Dendritic cell treated with granulocyte-macrophage colony-stimulating factor and Interleukin-4, amounts not matched to agents 40 ng/mL and 50 ng/mL, for 4 days (primary cell): ENCODE results near the gene GCSAM.

Experiments used
- H3K27ac Mint-ChIP-seq: one replicate; pipeline ENCODE4 v1.8.0; 2022; ENCODE audit warnings: mild to moderate bottlenecking, mixed read lengths
- H3K27me3 Mint-ChIP-seq: one replicate; pipeline ENCODE4 v1.8.0; 2022; ENCODE audit warnings: mild to moderate bottlenecking, mixed read lengths
- H3K36me3 Mint-ChIP-seq: one replicate; pipeline ENCODE4 v1.8.0; 2022; ENCODE audit warnings: low read depth, mixed read lengths
- H3K4me1 Mint-ChIP-seq: one replicate; pipeline ENCODE4 v1.8.0; 2022; ENCODE audit warnings: low read depth, mixed read lengths
- H3K4me3 Mint-ChIP-seq: one replicate; pipeline ENCODE4 v1.8.0; 2022; ENCODE audit warnings: mild to moderate bottlenecking, moderate library complexity, mixed read lengths
- H3K9me3 Mint-ChIP-seq: one replicate; pipeline ENCODE4 v1.8.0; 2022; ENCODE audit warnings: mixed read lengths
- intact Hi-C: fragments of 100-400 bp; cut with micrococcal nuclease; formaldehyde crosslinking; loops from one replicate; pipeline ENCODE4 v1.15.0; 2022

Gene GCSAM

GRCh38 chr3:112123548-112123947 lies 9.5 kb downstream of the GCSAM start:
- intact Hi-C loops = no loop called here
- peaks cover 32% of the 10 kb centered on the region for H3K4me1 Mint-ChIP-seq
- no peaks in the 10 kb centered on the region for H3K27me3 Mint-ChIP-seq

GRCh38 chr3:112122870-112123269 lies 10.2 kb downstream of the GCSAM start:
- H3K4me1 Mint-ChIP-seq = peaks cover 37% of the 10 kb centered on the region
- no peaks in the 10 kb centered on the region for H3K9me3 Mint-ChIP-seq
- no peaks in the 10 kb centered on the region for H3K27me3 Mint-ChIP-seq
- intact Hi-C loops = no loop called here
- H3K4me3 Mint-ChIP-seq = no peak overlapping the region
- no peak overlapping the region for H3K27ac Mint-ChIP-seq
- no peaks in the 10 kb centered on the region for H3K36me3 Mint-ChIP-seq

More at GRCh38 chr3:112123548-112123947, 9.5 kb downstream of the GCSAM start:
- Mint-ChIP-seq H3K4me3 (no peak overlapping the region), H3K9me3 (no peaks in the 10 kb centered on the region), H3K36me3 (no peaks in the 10 kb centered on the region), H3K27ac (no peak overlapping the region)

- Mint-ChIP-seq H3K27ac (no peak overlapping the region), H3K36me3 (no peaks in the 10 kb centered on the region), H3K9me3 (no peaks in the 10 kb centered on the region), H3K4me3 (no peak overlapping the region), H3K4me1 (peaks cover 46% of the 10 kb centered on the region), H3K27me3 (no peaks in the 10 kb centered on the region)
- intact Hi-C loops = no loop called here
These were observed 11.2 kb downstream of the GCSAM start for GRCh38 chr3:112121577-112122547.

GRCh38 chr3:112119962-112120836 lies 12.8 kb downstream of the GCSAM start:
- Mint-ChIP-seq H3K36me3 (no peaks in the 10 kb centered on the region), H3K4me1 (peaks cover 41% of the 10 kb centered on the region), H3K27me3 (no peaks in the 10 kb centered on the region), H3K9me3 (no peaks in the 10 kb centered on the region), H3K4me3 (no peak overlapping the region), H3K27ac (no peak overlapping the region)
- intact Hi-C loops = no loop called here

DNA sequence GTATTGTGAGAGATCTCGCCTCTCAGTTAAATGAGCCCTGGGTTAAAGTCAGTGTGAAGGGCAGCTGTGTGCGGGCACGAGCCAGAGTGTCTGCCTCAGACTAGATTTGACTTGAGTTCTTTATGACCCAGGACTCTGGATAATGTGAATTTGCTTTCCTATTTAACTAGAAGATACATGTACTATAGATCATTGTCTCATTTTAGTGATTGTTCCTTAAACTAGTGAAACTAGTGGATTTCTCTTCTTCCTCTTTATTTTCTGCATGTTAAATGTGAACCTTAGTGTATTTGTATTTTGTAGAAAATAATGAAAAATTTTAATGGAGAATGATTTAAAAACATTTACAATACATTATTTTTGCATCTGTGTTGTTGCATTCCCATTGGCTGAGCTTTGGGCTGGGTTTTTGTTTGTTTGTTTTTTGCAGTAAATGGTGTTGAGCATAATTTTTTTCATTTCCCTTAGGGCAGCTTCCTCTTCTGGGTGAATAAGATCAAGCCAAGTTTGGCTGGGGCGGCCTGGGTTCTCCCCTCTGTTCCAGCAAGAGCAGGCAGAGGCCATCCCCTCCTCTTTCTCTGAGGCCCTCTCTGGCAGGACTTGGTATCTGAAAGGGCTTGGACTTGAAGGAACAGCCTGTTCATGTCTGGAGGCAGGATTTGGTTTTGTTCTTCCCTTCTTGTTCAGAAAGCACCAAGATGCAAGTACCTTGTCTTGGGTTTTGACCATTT lies 15.0 kb downstream of the GCSAM start:
- no peaks in the 10 kb centered on the region for H3K27me3 Mint-ChIP-seq
- H3K4me3 Mint-ChIP-seq = no peak overlapping the region
- H3K27ac Mint-ChIP-seq = peak overlapping the region; percentile 75
- H3K36me3 Mint-ChIP-seq = no peaks in the 10 kb centered on the region
- peaks cover 45% of the 10 kb centered on the region for H3K4me1 Mint-ChIP-seq
- intact Hi-C loops = no loop called here
- no peaks in the 10 kb centered on the region for H3K9me3 Mint-ChIP-seq

- Mint-ChIP-seq H3K4me1 (peaks cover 45% of the 10 kb centered on the region), H3K4me3 (no peak overlapping the region), H3K36me3 (no peaks in the 10 kb centered on the region), H3K27ac (peak overlapping the region; percentile 75), H3K27me3 (peaks cover 2% of the 10 kb centered on the region), H3K9me3 (no peaks in the 10 kb centered on the region)
- intact Hi-C loops = no loop called here
These were observed 15.6 kb downstream of the GCSAM start for GRCh38 chr3:112117415-112117814.

DNA sequence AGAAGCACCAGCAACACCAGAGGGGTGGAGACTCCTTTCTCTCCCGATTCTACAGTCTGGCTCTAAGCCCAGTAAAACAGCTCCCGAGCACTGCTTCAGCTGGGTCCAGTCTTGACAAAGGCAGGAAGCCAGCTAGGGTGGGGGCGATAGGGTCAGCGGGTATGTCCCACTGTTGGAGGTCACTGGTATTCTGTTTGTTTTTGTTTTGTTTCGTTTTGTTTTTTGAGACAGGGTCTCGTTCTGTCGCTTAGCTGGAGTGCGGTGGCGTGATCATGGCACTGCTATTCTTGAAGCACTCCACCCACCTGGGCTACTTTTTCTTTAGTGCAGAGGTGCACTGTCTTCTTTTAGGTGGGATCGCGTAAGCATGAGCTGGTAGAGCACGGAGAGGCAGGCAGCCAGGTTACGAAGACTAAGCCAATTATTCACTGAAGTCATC lies 16.3 kb downstream of the GCSAM start:
- Mint-ChIP-seq H3K9me3 (no peaks in the 10 kb centered on the region), H3K27ac (peak overlapping the region; percentile 75), H3K36me3 (no peaks in the 10 kb centered on the region), H3K27me3 (peaks cover 2% of the 10 kb centered on the region), H3K4me1 (peaks cover 45% of the 10 kb centered on the region), H3K4me3 (no peak overlapping the region)
- intact Hi-C loops = no loop called here

DNA sequence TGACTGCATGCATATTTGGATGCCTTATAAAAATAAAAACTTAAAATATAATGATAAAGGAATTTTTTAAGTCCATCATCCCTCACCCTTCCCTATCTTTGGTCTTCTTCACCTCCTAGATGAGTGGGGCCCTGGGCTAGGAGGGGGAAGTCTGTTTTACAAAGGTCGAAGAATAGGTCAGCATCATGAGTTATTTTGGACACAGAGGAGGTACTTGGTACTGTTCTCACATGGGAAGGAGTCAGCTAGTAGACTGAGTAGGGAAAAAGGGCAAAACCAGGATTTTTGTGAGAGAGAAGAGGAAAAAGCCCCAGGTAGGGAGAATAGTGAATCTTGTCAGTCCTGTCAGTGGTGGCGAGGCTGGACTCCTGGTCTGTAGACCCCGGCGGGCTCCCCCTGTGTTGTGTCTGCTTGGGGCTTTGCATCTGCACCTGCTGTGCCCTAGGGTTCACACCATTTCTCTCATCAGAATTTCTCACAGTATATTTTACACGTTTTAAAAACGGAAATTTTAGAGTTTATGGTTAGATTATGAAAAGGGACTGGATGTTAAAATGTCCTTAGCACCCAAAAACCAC lies 17.2 kb downstream of the GCSAM start:
- no peaks in the 10 kb centered on the region for H3K36me3 Mint-ChIP-seq
- intact Hi-C loops = no loop called here
- peaks cover 45% of the 10 kb centered on the region for H3K4me1 Mint-ChIP-seq
- peak overlapping the region; percentile 10 for H3K27ac Mint-ChIP-seq
- H3K27me3 Mint-ChIP-seq = peaks cover 2% of the 10 kb centered on the region
- H3K9me3 Mint-ChIP-seq = no peaks in the 10 kb centered on the region
- no peak overlapping the region for H3K4me3 Mint-ChIP-seq

DNA sequence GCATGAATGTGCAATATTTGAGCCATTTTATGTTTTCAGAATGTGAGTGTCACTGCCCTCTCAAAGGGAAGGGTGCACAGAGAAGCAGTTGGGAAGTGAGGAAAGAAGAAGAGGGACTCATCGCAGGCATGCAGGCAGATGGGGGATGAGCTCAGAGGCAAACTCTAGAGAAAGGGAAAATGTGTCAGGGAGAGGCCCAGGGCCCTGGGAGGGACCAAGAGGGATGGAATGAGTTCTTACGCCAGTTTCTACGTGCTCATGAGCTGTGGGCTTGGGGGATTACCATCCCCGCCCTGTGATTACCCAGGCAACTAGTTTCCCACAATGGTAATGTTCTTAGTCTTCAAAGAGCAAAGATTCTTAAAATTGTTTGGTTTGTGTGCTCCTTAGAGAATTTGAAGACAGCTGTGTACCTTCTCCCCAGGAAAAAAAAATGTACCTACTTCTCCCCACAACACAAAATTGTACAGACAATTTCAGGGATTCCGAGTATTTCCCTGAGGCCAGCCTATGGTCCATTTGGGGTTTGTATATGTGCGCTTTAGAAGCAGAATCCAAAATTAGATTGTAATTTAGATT lies 17.8 kb downstream of the GCSAM start:
- Mint-ChIP-seq H3K4me3 (no peak overlapping the region), H3K36me3 (no peaks in the 10 kb centered on the region), H3K27me3 (peaks cover 2% of the 10 kb centered on the region), H3K4me1 (peaks cover 40% of the 10 kb centered on the region), H3K9me3 (no peaks in the 10 kb centered on the region), H3K27ac (peak overlapping the region; percentile 10)
- intact Hi-C loops = no loop called here

- Mint-ChIP-seq H3K36me3 (no peaks in the 10 kb centered on the region), H3K4me1 (peaks cover 34% of the 10 kb centered on the region), H3K27me3 (peaks cover 2% of the 10 kb centered on the region), H3K27ac (no peak overlapping the region), H3K4me3 (no peak overlapping the region), H3K9me3 (no peaks in the 10 kb centered on the region)
- intact Hi-C loops = loop anchor here (5.0 kb wide), 2 partner anchors 213 to 403 kb away; no protein-coding TSS in a partner anchor
These were observed 18.4 kb downstream of the GCSAM start for GRCh38 chr3:112114576-112115160.

DNA sequence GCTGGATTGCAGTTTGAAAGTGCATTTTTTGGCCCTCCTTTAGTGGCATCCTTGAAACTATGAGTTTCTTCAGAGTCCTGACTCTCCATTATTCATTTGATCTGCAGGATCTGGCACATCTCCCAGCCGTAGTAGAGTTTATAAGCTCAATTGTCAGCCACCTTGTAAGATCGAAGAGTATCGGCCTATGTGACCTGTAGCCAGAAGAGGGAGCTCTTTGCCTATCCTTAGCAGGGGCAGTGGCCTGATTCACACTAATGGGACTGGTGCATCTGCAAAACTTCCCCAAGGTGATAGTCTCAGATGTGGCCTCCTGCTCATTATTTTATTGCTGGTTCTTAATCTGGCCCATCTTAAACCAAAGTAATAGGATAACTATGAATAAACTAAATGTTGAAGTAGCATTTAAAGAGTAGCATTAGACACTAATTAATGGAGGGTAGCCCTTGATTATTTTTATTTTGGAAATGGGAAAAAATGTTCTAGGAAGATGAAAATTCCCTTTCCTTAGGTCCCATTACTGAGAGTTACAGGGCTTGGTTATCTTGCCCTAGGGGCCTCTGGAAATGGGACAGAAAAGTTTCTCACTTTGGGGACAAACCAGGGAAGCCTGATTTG lies 21.2 kb downstream of the GCSAM start:
- Mint-ChIP-seq H3K4me1 (peaks cover 8% of the 10 kb centered on the region), H3K27me3 (peaks cover 14% of the 10 kb centered on the region), H3K4me3 (no peak overlapping the region), H3K36me3 (no peaks in the 10 kb centered on the region), H3K27ac (no peak overlapping the region), H3K9me3 (no peaks in the 10 kb centered on the region)
- intact Hi-C loops = loop anchor here (5.0 kb wide), 2 partner anchors 215 to 405 kb away; no protein-coding TSS in a partner anchor

GRCh38 chr3:112109322-112109721 lies 23.7 kb downstream of the GCSAM start:
- intact Hi-C loops = no loop called here
- Mint-ChIP-seq H3K4me3 (no peak overlapping the region), H3K27me3 (peaks cover 19% of the 10 kb centered on the region), H3K27ac (no peak overlapping the region), H3K36me3 (no peaks in the 10 kb centered on the region), H3K9me3 (no peaks in the 10 kb centered on the region), H3K4me1 (no peaks in the 10 kb centered on the region)
